Suppressor macrophage (primary cell): ENCODE measurements around the gene TMEM101.
"Not testable (repeated sequence)": the region's sequence is repeated elsewhere in the genome, so short reads cannot be mapped to it uniquely, and the experiment has no call there.

Experiments
- DNase-seq, 4 experiments: peaks; one replicate each; pipeline ENCODE4 v3.0.0-alpha.2; 2020 to 2022

The TMEM101 gene

DNA sequence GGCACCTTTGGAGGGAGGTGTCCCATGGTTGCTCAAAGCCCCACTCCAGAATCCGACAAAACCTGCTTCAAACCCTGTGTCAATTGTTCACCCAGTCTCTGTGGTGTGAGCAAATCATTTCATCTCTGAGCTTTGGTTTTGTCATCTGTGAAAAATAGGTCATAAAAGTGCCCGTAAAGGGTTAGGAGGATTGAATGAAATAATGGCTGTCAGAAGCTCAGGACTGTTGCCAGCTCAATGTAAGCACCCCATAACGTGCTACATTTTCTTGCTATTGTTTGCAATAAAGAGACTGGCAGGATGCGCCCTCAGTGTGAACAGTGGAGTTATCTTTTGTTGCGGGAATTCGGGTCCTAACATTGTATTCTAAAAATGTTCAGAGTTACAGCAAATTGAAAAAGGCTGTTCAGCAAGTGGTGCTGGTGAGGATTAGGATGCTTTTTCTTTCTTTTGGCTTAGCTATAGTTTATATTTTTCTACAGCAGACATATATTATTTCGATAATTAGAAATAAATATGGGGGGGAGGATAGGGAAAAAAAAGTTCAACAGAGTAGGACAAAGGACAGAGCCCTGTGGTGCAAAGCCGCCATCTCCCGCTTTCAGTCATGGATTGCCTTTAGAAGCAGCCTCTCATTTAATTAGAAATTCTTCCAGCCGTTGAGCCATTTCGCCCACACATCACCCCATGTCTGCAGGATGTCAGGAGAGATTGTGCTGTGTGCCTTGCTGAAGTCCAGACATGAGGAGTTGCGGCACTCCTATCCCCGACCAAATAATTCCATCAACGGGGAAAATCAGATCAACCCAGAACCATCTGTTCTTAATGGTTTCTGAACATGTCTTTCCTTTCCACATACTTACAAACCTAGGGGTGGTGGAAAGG lies 40.1 kb downstream of the TMEM101 start:
- no peak for DNase-seq

DNA sequence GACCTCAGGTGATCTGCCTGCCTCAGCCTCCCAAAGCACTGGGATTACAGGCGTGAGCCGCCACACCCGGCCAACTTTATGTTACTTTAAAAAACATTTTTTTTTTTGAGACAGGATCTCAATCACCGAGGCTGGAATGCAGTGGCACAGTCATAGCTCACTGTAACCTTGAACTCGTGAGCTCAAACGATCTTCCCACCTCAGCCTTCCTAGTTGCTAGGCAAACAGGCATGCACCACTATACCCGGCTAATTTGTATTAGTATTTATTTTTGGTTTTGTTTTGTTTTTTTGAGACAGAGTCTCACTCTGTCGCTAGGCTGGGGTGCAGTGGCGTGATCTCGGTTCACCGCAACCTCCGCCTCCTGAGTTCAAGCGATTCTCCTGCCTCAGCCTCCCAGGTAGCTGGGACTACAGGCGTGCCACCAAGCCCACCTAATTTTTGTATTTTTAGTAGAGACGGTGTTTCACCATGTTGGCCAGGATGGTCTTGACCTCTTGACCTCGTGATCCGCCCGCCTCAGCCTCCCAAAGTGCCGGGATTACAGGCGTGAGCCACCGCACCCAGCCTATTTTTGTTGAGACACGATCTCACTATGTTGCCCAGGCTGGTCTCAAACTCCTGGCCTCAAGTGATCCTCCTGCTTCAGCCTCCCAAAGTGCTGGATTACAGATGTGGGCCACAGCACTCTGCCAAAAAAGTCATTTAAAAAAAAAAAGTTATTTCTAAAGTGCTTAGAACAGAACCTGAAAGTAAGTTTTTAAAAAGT lies 42.1 kb downstream of the TMEM101 start:
- DNase-seq: not testable (repeated sequence)

DNA sequence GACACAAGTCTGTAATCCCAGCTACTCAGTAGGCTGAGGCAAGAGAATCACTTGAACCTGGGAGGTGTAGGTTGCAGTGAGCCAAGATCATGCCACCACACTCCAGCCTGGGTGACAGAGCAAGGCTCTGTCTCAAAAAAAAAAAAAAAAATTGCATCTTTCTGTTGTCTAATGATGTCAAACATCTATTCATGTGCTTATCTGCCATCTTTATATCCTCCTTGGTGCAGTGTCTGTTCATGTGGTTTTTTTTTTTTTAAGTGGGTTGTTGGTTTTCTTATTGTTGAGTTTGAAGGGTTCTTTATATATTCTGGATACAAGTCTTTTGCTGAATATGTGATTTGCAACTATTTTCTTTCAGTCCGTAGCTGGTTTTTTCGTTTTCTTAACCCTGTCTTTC lies 43.3 kb downstream of the TMEM101 start:
- not testable (repeated sequence) for DNase-seq

DNA sequence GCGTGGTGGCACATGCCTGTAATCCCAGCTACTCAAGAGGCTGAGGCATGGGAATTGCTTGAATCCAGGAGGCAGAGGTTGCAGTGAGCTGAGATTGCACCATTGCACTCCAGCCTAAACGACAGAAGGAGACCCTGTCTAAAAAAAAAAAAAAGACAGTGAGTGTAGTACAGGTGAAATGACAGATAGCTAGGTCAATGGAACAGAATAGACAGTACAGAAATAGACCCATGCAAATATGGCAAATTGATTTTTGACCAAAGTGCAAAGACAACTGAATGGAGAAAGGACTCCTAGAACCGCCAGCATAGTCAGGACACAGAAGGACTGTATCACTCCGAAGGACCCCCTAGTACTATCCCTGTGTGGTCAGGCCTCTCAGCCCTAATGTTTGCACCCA lies 44.4 kb downstream of the TMEM101 start:
- DNase-seq: no peak

DNA sequence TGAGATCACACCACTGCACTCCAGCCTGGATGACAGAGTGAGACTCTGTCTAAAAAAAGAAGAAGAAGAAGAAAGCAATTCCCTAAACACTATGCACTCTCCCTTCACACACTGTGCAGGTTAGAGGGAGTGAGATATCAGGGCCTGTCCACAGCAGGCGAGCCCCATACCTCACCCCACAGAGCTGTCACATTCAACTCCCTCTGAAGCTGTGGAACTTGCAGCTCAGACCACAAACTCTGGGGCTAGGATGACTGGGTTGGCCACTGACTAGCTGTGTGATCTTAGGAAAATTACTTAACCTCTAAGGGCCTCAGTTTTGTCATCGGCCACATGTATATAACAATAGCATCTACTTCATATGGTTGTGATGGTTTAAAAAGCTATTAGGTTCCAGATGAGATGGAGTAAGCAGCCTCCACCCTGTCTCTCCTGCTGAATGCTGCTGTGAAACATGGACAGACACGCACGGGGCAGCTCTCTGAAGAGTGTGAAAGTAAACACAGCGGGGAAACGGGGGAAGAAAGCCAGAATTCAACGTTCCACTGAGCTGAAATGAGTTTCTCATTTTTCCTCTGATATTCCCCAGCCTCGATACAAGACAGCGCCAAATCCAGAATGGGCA lies 47.4 kb downstream of the TMEM101 start:
- DNase-seq: no peak

DNA sequence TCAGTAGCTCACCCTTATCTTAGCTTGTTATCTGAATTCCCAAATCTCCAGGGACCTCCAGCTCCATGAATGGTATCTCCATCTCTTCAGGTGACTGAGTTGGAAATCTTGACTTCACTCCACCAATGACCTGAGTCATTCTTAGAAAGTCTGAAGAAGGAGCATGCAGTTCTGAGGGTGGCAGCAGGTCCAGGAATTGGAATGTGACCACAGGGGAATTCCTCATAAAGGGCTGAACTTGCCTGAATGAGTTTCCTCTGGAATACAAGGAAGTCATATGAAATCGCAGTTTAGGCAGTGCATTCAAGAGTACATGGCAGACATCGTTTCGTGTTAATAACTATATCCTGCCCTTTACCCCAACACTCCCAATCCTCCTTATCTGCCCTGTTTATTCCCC lies 48.5 kb downstream of the TMEM101 start:
- no peak for DNase-seq

DNA sequence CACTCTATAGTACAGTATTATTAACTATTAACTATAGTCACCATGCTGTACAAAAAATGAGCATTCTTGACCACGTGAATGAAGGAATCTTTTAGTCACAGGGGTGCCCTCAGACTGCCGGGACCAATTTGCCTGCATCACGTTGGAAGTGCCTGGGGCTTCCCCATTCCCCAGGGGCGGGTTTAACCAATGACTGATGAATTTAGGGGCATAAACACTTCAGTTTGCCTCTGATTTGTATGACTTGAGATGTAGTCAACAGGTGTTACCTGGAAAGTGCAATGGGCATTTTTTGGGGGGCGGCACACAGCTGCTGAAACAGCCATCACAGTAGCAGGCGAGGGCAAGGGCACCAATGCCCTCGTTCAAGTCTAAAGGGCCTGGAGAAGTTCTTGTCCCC lies 52.3 kb downstream of the TMEM101 start:
- DNase-seq: no peak

DNA sequence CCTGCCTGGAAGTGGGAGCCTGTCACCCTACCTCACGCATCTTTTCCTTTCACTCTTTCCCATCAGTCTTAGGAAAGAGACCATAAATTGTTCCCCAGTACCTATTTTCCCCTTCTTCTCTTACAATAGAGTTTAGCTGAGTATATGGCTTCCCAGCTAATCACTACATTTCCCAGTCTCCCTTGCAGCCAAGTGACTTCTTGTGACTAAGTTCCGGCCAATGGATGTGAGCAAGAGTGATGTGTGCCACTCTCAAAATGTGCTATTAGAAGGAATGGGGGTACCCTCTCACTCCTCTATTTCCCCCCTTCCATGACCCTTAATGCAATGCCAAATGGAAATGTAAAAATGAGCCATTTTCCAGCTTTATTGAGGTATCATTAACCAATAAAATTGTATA lies 52.8 kb downstream of the TMEM101 start:
- DNase-seq: no peak

DNA sequence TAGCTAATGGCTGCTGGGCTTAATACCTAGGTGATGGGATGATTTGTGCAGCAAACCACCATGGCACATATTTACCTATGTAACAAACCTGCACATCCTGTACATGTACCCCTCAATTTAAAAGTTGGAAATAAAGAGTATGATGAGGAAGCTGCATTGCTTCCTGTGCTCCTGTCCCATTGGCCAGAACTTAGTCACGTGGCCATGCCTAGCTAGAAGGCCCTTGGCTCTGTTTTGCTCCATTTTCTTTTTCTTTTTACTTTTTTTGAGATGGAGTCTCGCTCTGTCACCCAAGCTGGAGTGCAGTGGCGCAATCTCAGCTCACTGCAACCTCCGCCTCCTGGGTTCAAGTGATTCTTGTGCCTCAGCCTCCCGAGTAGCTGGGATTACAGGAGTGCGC lies 53.5 kb downstream of the TMEM101 start:
- DNase-seq: not testable (repeated sequence)
